HUES6 (cell line): ENCODE measurements around the gene PLRG1.

ENCODE experiments used
- H3K27ac ChIP-seq: 2 replicates; pipeline ENCODE4 v1.7.0; 2013; ENCODE audit warnings: low read depth, mild to moderate bottlenecking, low read length, inconsistent platforms
- H3K27me3 ChIP-seq: 2 replicates; pipeline ENCODE4 v1.6.1; 2013; ENCODE audit warnings: low read length; ENCODE audit not compliant: control insufficient read depth, insufficient read depth
- H3K36me3 ChIP-seq: 2 replicates; pipeline ENCODE4 v1.6.1; 2013; ENCODE audit warnings: low read length; ENCODE audit not compliant: control insufficient read depth, insufficient read depth
- H3K4me1 ChIP-seq: 2 replicates; pipeline ENCODE4 v1.6.1; 2013; ENCODE audit warnings: low read length; ENCODE audit not compliant: control insufficient read depth, insufficient read depth
- H3K4me3 ChIP-seq: 2 replicates; pipeline ENCODE4 v1.5.1; 2013; ENCODE audit warnings: low read depth, low read length
- H3K9ac ChIP-seq: one replicate; pipeline ENCODE4 v1.6.1; 2013; ENCODE audit warnings: mild to moderate bottlenecking, low read length
- H3K9me3 ChIP-seq: 2 replicates; pipeline ENCODE4 v1.6.1; 2013; ENCODE audit warnings: low read depth, low read length; ENCODE audit not compliant: control insufficient read depth, insufficient read depth

Gene PLRG1

DNA sequence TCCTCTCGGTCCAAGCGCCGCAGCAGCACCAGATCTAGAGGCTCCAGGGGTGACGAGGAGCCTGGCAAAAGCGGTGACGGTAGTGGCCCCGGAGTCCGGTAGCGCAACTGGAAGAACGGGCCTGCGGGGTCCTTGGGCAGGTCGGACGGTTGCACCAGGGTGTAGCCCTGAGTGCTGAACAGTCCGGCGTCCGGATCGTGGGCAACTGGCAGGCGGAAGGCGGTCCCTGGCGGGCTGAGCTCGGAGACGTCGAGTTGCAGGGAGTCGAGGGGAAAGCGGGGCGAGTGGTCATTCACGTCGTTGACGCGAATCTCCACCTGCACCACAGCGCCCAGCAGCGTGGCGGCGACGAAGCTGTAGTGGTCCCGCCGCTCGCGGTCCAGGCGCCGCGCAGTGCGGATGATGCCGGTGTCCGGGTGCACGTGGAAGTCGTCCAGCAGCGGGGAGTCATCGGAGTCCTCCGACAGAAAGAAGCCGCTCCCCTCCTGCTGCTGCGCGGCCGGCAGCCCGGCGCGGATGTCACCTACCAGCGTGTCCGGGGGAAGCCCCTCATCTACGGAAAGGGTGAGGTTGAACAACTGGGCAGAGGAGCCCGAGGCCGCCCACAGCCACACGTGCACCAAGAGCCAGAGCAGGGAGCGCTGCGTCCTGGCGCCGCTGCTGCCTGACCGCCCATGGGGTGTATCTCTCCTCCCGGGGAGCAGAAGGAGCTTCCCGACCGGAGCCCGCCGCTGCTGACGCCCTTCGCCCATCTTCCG, 59.4 kb downstream of the PLRG1 start:
- Histone ChIP-seq H3K9me3 (no peaks in the 10 kb centered on the region), H3K27me3 (peaks cover 87% of the 10 kb centered on the region), H3K36me3 (no peaks in the 10 kb centered on the region), H3K4me1 (no peaks in the 10 kb centered on the region), H3K4me3 (peak overlapping the region; percentile 59), H3K27ac (no peak overlapping the region), H3K9ac (no peak overlapping the region)

DNA sequence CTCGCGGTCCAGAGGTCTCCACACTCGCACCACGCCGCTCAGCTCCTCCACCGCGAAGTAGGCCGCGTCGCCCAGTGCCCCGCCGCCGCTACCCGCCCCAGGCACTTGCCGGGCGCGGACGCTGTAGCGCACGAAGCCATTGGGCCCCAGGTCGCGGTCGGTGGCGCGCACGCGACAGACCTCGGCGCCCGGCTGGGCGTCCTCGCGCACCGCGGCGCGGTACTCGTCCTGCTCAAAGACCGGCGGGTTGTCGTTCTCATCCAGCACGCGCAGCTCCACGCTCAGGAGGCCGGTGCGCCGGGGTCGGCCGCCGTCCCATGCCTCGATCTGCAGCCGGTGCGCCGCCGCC, 60.0 kb downstream of the PLRG1 start:
- Histone ChIP-seq H3K4me1 (no peaks in the 10 kb centered on the region), H3K9ac (no peak overlapping the region), H3K36me3 (no peaks in the 10 kb centered on the region), H3K4me3 (peak overlapping the region; percentile 59), H3K27me3 (peaks cover 93% of the 10 kb centered on the region), H3K27ac (no peak overlapping the region), H3K9me3 (no peaks in the 10 kb centered on the region)

DNA sequence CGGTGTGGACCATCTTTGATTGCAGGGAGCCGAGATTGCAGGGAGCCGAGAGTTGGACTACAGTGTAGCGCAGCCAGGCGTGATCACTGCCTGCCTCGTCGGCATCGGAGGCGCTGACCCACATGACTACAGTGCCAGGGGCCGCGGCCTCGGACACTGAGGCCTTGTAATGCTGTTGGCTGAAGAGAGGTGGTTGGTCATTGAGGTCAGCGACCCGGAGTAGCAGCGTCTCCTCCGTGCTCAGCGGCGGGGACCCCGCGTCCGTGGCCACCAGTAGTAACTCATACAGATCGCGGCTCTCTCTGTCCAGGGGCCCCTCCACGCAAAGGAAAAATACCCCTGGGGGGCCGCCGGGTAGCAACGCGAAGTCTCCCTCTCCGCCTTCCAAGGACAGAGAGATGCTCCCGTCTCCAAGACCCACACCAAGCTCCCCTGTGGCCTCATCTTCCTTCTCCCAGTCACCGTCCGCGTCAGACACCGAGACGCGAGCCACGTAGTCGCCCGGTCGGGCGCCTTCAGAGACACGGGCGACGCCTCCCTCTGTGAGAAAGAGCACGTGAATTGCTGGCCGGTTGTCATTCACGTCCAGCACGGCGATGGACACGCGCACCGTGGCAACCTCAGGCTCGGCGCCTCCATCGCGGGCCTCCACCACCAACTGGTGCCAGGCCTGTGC, 60.5 kb downstream of the PLRG1 start:
- Histone ChIP-seq H3K9ac (no peak overlapping the region), H3K27me3 (peaks cover 94% of the 10 kb centered on the region)

DNA sequence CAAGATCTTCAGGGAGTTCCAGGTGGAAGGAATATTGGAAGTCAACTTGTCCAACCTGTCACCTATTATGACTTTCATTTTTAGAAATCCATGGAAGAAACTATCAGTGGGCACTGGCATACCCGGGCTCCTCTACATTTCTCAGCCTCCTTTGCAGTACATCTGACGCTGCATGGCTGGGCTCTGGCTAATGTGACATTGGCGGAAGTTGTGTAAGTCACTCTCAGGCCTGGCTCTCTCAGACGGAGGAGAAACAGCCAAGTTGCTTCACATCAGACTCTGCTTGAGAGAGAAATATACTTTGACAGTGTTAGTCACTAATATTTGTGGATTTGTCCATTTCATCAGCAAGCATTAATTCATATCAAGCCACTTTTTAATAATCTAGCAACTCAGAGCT, 63.1 kb downstream of the PLRG1 start:
- Histone ChIP-seq H3K27ac (no peak overlapping the region), H3K4me3 (no peak overlapping the region)

More for the DNA sequence above, 60.5 kb downstream of the PLRG1 start:
- Histone ChIP-seq H3K36me3 (no peaks in the 10 kb centered on the region), H3K9me3 (no peaks in the 10 kb centered on the region), H3K4me3 (peak overlapping the region; percentile 59), H3K4me1 (no peaks in the 10 kb centered on the region), H3K27ac (no peak overlapping the region)

DNA sequence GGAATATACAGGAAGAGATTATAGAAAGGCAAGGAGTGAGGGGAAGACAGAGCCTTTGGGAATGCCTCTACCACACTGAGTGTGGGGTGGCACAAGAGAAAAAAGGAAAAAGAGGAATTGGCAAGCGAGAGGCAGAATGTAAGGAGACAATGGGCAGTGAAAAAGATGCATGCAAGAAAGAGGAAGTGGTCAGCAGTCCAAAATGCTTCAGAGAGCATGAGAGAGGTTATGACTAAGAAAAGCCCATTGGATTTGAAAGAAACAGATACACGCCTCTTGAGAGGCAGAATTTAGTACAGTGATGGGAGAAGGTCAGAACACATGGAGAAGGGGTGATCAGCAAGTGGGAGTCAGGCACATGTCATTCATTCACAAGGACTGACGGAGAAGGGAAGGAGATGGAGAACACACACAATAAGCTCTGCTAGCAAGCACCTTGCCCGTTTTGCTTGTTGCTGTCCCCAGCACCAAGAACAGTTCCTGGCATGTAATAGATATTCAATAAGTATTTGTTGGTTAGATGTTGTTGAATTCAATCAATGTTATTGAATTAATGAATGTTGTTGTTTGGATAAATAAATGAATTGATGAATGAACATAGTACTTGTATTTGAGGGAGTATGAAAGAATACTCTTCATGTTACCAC, 65.0 kb downstream of the PLRG1 start:
- Histone ChIP-seq H3K9me3 (no peaks in the 10 kb centered on the region), H3K27me3 (peaks cover 59% of the 10 kb centered on the region), H3K4me3 (no peak overlapping the region), H3K9ac (no peak overlapping the region), H3K27ac (no peak overlapping the region), H3K4me1 (no peaks in the 10 kb centered on the region), H3K36me3 (no peaks in the 10 kb centered on the region)

More for the DNA sequence above, 63.1 kb downstream of the PLRG1 start:
- peaks cover 78% of the 10 kb centered on the region for H3K27me3 ChIP-seq
- H3K9ac ChIP-seq = no peak overlapping the region
- H3K9me3 ChIP-seq = no peaks in the 10 kb centered on the region
- no peaks in the 10 kb centered on the region for H3K36me3 ChIP-seq
- H3K4me1 ChIP-seq = no peaks in the 10 kb centered on the region
